ENCODE results near the gene SMARCC1. TPM values are rescaled to one million over a fixed set of nuclear protein-coding genes. Genes with fewer than 3 reads are reported as not detected.
A peak's percentile ranks its signal among the peaks of the same experiment; 100 is the strongest.

SMARCC1 gene
- total and polyA plus RNA-seq, 2 of the 4 experiments (the other 2 are of a cell fraction) = 18.6 to 39.6 TPM

DNA sequence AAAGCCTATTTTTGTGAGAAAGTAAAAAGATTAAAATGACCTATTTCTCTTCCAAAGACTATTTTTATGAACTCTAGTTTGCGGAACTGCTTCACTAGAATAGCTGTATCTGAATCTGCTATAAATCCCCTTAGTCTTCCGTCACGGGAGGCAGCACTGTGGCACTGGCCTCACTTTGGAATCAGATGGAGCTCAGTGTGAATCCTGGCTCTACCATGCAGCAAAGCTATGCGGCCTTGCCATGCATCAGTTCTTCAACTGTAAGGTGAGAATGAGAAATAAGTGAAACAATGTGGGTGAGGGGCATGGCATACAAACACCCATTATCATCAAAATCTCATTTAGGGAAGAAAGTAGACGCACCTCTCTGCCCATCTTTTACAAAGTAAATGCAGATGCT, 175.5 kb downstream of the SMARCC1 start:
- Histone ChIP-seq H3K27ac (ENCODE audit: insufficient read depth, low read length) (no peak overlapping the region), H3K9me3 (ENCODE audit: control insufficient read depth, insufficient read depth, low read length) (no peaks in the 10 kb centered on the region), H3K23ac (ENCODE audit: low read depth, low read length) (no peak overlapping the region), H4K91ac (ENCODE audit: insufficient read depth, low read depth, low read length) (no peak overlapping the region), H3K79me1 (ENCODE audit: low read depth in 1 of 2, low read length in 2 of 2) (peaks cover 21 to 38% of the 10 kb centered on the region in 2 experiments), H2AK5ac (ENCODE audit: low read depth, low read length) (no peak overlapping the region), H2AFZ (replicated peaks; ENCODE audit: low read length, poor library complexity) (no peak overlapping the region), H2BK15ac (ENCODE audit: low read depth, low read length) (no peak overlapping the region), H4K8ac (ENCODE audit: low read depth in 2 of 2, low read length in 2 of 2) (no peak overlapping the region), H2BK20ac (ENCODE audit: low read depth, low read length) (no peak overlapping the region), H3K14ac (replicated peaks; ENCODE audit: low read depth, low read length) (no peak overlapping the region), H2AK9ac (replicated peaks; ENCODE audit: low read depth, low read length, poor library complexity) (no peak overlapping the region), H2BK5ac (ENCODE audit: low read depth, low read length, poor library complexity, severe bottlenecking) (no peak overlapping the region), H4K20me1 (ENCODE audit: insufficient read depth, low read length) (peaks cover 16% of the 10 kb centered on the region), H3K9ac (ENCODE audit: low read depth, low read length) (no peak overlapping the region), H4K5ac (ENCODE audit: low read depth, low read length) (no peak overlapping the region), H3K18ac (ENCODE audit: low read depth, low read length) (no peak overlapping the region), H3K9me1 (ENCODE audit: insufficient read depth, low read length) (peaks cover 21% of the 10 kb centered on the region), H3K4ac (ENCODE audit: low read depth, low read length) (0 out of 2 replicates have a peak overlapping the region, but pooled peaks have one; percentile 26), H3K4me2 (ENCODE audit: low read depth, low read length) (no peak overlapping the region), H3K4me3 (ENCODE audit: insufficient read depth, low read depth, low read length) (no peak overlapping the region), H2BK120ac (ENCODE audit: low read depth, low read length) (no peak overlapping the region), H3K56ac (ENCODE audit: extremely low read depth, insufficient read depth, low read length) (no peak overlapping the region), H3K36me3 (ENCODE audit: control insufficient read depth, insufficient read depth, low read length) (peaks cover 31% of the 10 kb centered on the region), H3K4me1 (ENCODE audit: control insufficient read depth, insufficient read depth, low read length) (peaks cover 2% of the 10 kb centered on the region; the same call in 1 of the 2 replicates), H3K27me3 (ENCODE audit: control insufficient read depth, insufficient read depth, low read length) (no peaks in the 10 kb centered on the region)
- POLR2A ChIA-PET (ENCODE audit: unreplicated experiment) = no interaction called here
- no peak for DNase-seq
- CTCF ChIA-PET = no interaction called here
- dilution Hi-C loops (cut with HindIII; ENCODE audit: low sequenced_read_pairs, unreplicated experiment) (no loop called here), in situ Hi-C loops (cut with MboI; ENCODE audit: low sequenced_read_pairs) (no loop called here), intact Hi-C loops (cut with micrococcal nuclease) (no loop called here)
- WGBS, 2 experiments (ENCODE audit: extremely low coverage in 2 of 2, insufficient read length in 1 of 2) = 97% methylated on average over 3 of the region's 5 CpGs; no CpG with 5 or more reads in 1 of the 2 experiments
- BruUV-seq (replicated peaks) = no TSS peak
- no peak for ATAC-seq (ENCODE audit: low read depth)
- TF ChIP-seq RFX5 (IDR thresholded peaks at IDR 0.05; ENCODE audit: low read depth, low read length) (no peak), USF2 (IDR thresholded peaks at IDR 0.05; ENCODE audit: low read depth, low read length) (no peak), SMC3 (IDR thresholded peaks at IDR 0.05; ENCODE audit: low read depth, low read length) (no peak), BHLHE40 (IDR thresholded peaks at IDR 0.05; ENCODE audit: low read depth, low read length) (no peak), MAZ (IDR thresholded peaks at IDR 0.05; ENCODE audit: borderline replicate concordance, low read depth, low read length) (no peak), ELK1 (IDR thresholded peaks at IDR 0.05; ENCODE audit: borderline replicate concordance, low read depth, low read length) (no peak), RCOR1 (IDR thresholded peaks at IDR 0.05; ENCODE audit: insufficient replicate concordance, low read length) (no peak), CTCF (conservative IDR thresholded peaks at IDR 0.05; ENCODE audit: low read depth, low read length) (no peak), RAD21 (IDR thresholded peaks at IDR 0.05; ENCODE audit: low read length) (no peak), MAFK (IDR thresholded peaks at IDR 0.05; ENCODE audit: low read depth, low read length) (no peak), FOS (IDR thresholded peaks at IDR 0.05; ENCODE audit: low read depth, low read length) (no peak), CEBPB (IDR thresholded peaks at IDR 0.05; ENCODE audit: low read depth, low read length) (no peak)
